Measurements from ENCODE around the gene CDON.

CDON gene

GRCh38 chr11:125953401-125953935 lies 109.2 kb downstream of the CDON start:
- Histone ChIP-seq H3K36me3 (ENCODE audit: control insufficient read depth, insufficient read depth, low read length) (no peaks in the 10 kb centered on the region), H3K9me3 (ENCODE audit: control insufficient read depth, low read length) (no peaks in the 10 kb centered on the region), H3K27me3 (replicated peaks; ENCODE audit: control insufficient read depth, insufficient read depth, low read length, poor library complexity, severe bottlenecking) (no peaks in the 10 kb centered on the region), H3K4me1 (ENCODE audit: control insufficient read depth, insufficient read depth, low read length, poor library complexity, severe bottlenecking) (no peaks in the 10 kb centered on the region), H3K4me3 (ENCODE audit: insufficient read depth, low read depth, low read length, poor library complexity, severe bottlenecking) (no peak overlapping the region), H3K27ac (ENCODE audit: insufficient read depth, low read length, poor library complexity, severe bottlenecking) (no peak overlapping the region)
- no peak for DNase-seq

GRCh38 chr11:125952973-125953372 lies 109.7 kb downstream of the CDON start:
- Histone ChIP-seq H3K4me3 (ENCODE audit: insufficient read depth, low read depth, low read length, poor library complexity, severe bottlenecking) (no peak overlapping the region), H3K36me3 (ENCODE audit: control insufficient read depth, insufficient read depth, low read length) (no peaks in the 10 kb centered on the region), H3K9me3 (ENCODE audit: control insufficient read depth, low read length) (no peaks in the 10 kb centered on the region), H3K27me3 (replicated peaks; ENCODE audit: control insufficient read depth, insufficient read depth, low read length, poor library complexity, severe bottlenecking) (no peaks in the 10 kb centered on the region), H3K27ac (ENCODE audit: insufficient read depth, low read length, poor library complexity, severe bottlenecking) (no peak overlapping the region), H3K4me1 (ENCODE audit: control insufficient read depth, insufficient read depth, low read length, poor library complexity, severe bottlenecking) (no peaks in the 10 kb centered on the region)
- DNase-seq = no peak

- Histone ChIP-seq H3K27ac (ENCODE audit: insufficient read depth, low read length, poor library complexity, severe bottlenecking) (no peak overlapping the region), H3K9me3 (ENCODE audit: control insufficient read depth, low read length) (no peaks in the 10 kb centered on the region), H3K27me3 (replicated peaks; ENCODE audit: control insufficient read depth, insufficient read depth, low read length, poor library complexity, severe bottlenecking) (no peaks in the 10 kb centered on the region), H3K4me1 (ENCODE audit: control insufficient read depth, insufficient read depth, low read length, poor library complexity, severe bottlenecking) (no peaks in the 10 kb centered on the region), H3K4me3 (ENCODE audit: insufficient read depth, low read depth, low read length, poor library complexity, severe bottlenecking) (no peak overlapping the region), H3K36me3 (ENCODE audit: control insufficient read depth, insufficient read depth, low read length) (no peaks in the 10 kb centered on the region)
- DNase-seq = no peak
These were observed 110.1 kb downstream of the CDON start for GRCh38 chr11:125952559-125952958.

GRCh38 chr11:125951731-125952130 lies 110.9 kb downstream of the CDON start:
- no peak overlapping the region for H3K27ac ChIP-seq (ENCODE audit: insufficient read depth, low read length, poor library complexity, severe bottlenecking)
- no peaks in the 10 kb centered on the region for H3K36me3 ChIP-seq (ENCODE audit: control insufficient read depth, insufficient read depth, low read length)
- no peaks in the 10 kb centered on the region for H3K27me3 ChIP-seq (replicated peaks; ENCODE audit: control insufficient read depth, insufficient read depth, low read length, poor library complexity, severe bottlenecking)
- no peaks in the 10 kb centered on the region for H3K9me3 ChIP-seq (ENCODE audit: control insufficient read depth, low read length)
- H3K4me3 ChIP-seq (ENCODE audit: insufficient read depth, low read depth, low read length, poor library complexity, severe bottlenecking) = no peak overlapping the region
- no peak for DNase-seq
- no peaks in the 10 kb centered on the region for H3K4me1 ChIP-seq (ENCODE audit: control insufficient read depth, insufficient read depth, low read length, poor library complexity, severe bottlenecking)

DNA sequence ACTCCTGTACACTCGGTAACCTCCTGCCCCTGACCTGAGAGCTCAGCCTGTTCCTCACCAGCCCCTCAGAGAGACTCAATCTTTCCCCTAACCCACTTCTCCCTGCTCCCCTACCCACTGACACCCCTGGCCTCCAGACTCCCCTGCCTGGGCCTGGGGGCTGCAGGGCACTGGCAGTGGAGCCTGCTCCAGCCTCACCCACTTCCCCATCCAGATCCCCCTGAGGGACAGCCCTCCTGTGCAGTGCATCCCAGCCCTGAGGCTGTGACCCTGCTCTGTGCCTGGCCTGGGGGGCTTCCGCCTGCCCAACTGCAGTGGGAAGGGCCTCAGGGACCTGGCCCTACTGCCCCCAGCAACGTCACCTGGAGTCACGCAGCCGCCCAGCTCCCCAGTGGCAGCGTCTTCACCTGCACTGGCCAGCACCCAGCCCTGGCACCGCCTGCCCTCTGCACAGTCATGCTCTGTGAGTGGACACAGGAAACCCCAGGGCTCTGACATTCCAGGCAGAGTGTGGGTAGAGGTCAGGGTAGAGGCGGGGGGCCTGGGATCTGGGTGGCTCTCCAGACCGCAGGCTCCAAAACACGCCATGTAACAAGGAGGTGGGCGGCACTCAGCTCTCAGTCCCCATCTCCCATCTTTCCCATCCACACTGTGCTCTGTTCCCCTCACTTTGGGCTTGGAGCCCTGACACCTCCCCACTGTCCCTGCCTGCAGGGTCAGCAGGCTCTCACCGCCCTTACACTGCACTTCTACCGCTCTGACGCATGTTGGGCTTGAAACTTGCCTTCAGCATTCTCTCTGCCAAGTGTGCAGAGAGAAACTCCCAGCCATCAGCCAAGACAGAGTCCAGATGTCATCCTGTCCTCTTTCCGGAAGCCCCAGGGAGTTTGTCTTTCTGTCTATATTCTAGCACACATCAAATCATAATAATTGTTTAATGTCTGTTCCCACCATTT lies 111.7 kb downstream of the CDON start:
- no peaks in the 10 kb centered on the region for H3K9me3 ChIP-seq (ENCODE audit: control insufficient read depth, low read length)
- no peak for DNase-seq
- H3K27me3 ChIP-seq (replicated peaks; ENCODE audit: control insufficient read depth, insufficient read depth, low read length, poor library complexity, severe bottlenecking) = no peaks in the 10 kb centered on the region
- no peak overlapping the region for H3K4me3 ChIP-seq (ENCODE audit: insufficient read depth, low read depth, low read length, poor library complexity, severe bottlenecking)
- H3K36me3 ChIP-seq (ENCODE audit: control insufficient read depth, insufficient read depth, low read length) = no peaks in the 10 kb centered on the region
- no peak overlapping the region for H3K27ac ChIP-seq (ENCODE audit: insufficient read depth, low read length, poor library complexity, severe bottlenecking)
- H3K4me1 ChIP-seq (ENCODE audit: control insufficient read depth, insufficient read depth, low read length, poor library complexity, severe bottlenecking) = no peaks in the 10 kb centered on the region

GRCh38 chr11:125950178-125950490 lies 112.5 kb downstream of the CDON start:
- Histone ChIP-seq H3K27me3 (replicated peaks; ENCODE audit: control insufficient read depth, insufficient read depth, low read length, poor library complexity, severe bottlenecking) (no peaks in the 10 kb centered on the region), H3K9me3 (ENCODE audit: control insufficient read depth, low read length) (no peaks in the 10 kb centered on the region), H3K36me3 (ENCODE audit: control insufficient read depth, insufficient read depth, low read length) (no peaks in the 10 kb centered on the region), H3K4me3 (ENCODE audit: insufficient read depth, low read depth, low read length, poor library complexity, severe bottlenecking) (no peak overlapping the region), H3K27ac (ENCODE audit: insufficient read depth, low read length, poor library complexity, severe bottlenecking) (no peak overlapping the region), H3K4me1 (ENCODE audit: control insufficient read depth, insufficient read depth, low read length, poor library complexity, severe bottlenecking) (no peaks in the 10 kb centered on the region)
- no peak for DNase-seq

GRCh38 chr11:125949271-125950177 lies 113.1 kb downstream of the CDON start:
- no peak for DNase-seq
- Histone ChIP-seq H3K27me3 (replicated peaks; ENCODE audit: control insufficient read depth, insufficient read depth, low read length, poor library complexity, severe bottlenecking) (no peaks in the 10 kb centered on the region), H3K4me1 (ENCODE audit: control insufficient read depth, insufficient read depth, low read length, poor library complexity, severe bottlenecking) (no peaks in the 10 kb centered on the region), H3K36me3 (ENCODE audit: control insufficient read depth, insufficient read depth, low read length) (no peaks in the 10 kb centered on the region), H3K27ac (ENCODE audit: insufficient read depth, low read length, poor library complexity, severe bottlenecking) (no peak overlapping the region), H3K9me3 (ENCODE audit: control insufficient read depth, low read length) (no peaks in the 10 kb centered on the region), H3K4me3 (ENCODE audit: insufficient read depth, low read depth, low read length, poor library complexity, severe bottlenecking) (no peak overlapping the region)

GRCh38 chr11:125948278-125949051 lies 114.2 kb downstream of the CDON start:
- no peak overlapping the region for H3K27ac ChIP-seq (ENCODE audit: insufficient read depth, low read length, poor library complexity, severe bottlenecking)
- no peak for DNase-seq
- H3K9me3 ChIP-seq (ENCODE audit: control insufficient read depth, low read length) = no peaks in the 10 kb centered on the region
- no peaks in the 10 kb centered on the region for H3K27me3 ChIP-seq (replicated peaks; ENCODE audit: control insufficient read depth, insufficient read depth, low read length, poor library complexity, severe bottlenecking)
- no peak overlapping the region for H3K4me3 ChIP-seq (ENCODE audit: insufficient read depth, low read depth, low read length, poor library complexity, severe bottlenecking)
- H3K4me1 ChIP-seq (ENCODE audit: control insufficient read depth, insufficient read depth, low read length, poor library complexity, severe bottlenecking) = no peaks in the 10 kb centered on the region
- no peaks in the 10 kb centered on the region for H3K36me3 ChIP-seq (ENCODE audit: control insufficient read depth, insufficient read depth, low read length)

DNA sequence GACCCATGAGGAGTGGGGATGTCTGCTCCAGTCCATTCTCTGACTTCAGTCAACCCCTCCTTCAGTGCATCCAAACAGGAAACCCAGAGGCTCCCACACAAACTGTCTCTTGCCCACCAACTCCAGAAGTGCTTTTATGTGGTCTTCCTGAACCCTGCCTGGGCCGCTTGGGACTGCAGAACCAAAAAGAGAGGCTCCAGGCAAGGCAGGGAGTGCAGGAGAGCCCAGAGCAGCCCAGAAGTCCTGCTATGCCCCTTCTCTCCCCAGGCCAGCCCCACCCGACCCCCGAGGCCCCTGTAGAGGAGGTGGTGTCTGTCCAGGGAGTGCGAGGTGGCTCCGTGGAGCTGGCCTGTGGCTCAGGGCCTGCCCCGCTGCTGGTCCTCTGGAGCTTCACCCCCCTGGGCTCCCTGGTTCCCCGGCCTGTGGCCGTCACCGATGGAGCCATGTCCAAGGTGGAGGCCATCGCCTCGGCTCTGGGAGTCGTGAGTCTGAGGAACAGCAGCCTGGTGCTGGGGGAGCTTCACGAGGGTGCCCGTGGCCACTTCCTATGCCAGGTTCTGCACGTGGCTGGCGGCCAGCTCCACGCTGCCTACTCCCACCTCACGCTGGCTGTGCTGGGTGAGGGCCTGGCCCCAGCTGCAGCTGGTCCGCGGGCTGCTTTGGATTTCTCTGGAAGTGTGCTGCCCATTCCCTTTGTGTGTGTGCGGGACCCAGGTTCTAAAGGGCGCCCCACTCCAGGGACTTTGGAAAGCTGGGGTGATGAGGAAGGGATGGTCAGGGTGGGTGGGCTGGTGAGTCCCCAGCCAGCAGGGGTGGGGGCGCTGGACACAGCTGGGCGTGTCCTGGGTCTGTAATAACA lies 115.0 kb downstream of the CDON start:
- Histone ChIP-seq H3K27me3 (replicated peaks; ENCODE audit: control insufficient read depth, insufficient read depth, low read length, poor library complexity, severe bottlenecking) (no peaks in the 10 kb centered on the region), H3K9me3 (ENCODE audit: control insufficient read depth, low read length) (no peaks in the 10 kb centered on the region), H3K4me1 (ENCODE audit: control insufficient read depth, insufficient read depth, low read length, poor library complexity, severe bottlenecking) (no peaks in the 10 kb centered on the region), H3K36me3 (ENCODE audit: control insufficient read depth, insufficient read depth, low read length) (no peaks in the 10 kb centered on the region), H3K4me3 (ENCODE audit: insufficient read depth, low read depth, low read length, poor library complexity, severe bottlenecking) (no peak overlapping the region), H3K27ac (ENCODE audit: insufficient read depth, low read length, poor library complexity, severe bottlenecking) (no peak overlapping the region)
- no peak for DNase-seq

Data from effector memory CD4-positive, alpha-beta T cell (primary cell).